ENCODE measurements around the gene SLX1A. TPM values are rescaled to one million over a fixed set of nuclear protein-coding genes. Genes with fewer than 3 reads are reported as not detected.

SLX1A gene
- total and polyA plus RNA-seq, 2 experiments from 2014 or later, result 29.5 to 97.5 TPM

GRCh38 chr16:30144917-30145316 is 48.8 kb upstream of the SLX1A start:
- Histone ChIP-seq H3K4me1 (ENCODE audit: insufficient read depth) (no peaks in the 10 kb centered on the region), H3K9me2 (ENCODE audit: insufficient read depth) (0 out of 2 replicates have a peak, but pooled peaks cover 5% of the 10 kb centered on the region), H3K4me2 (no peak overlapping the region), H3F3A (replicated peaks; ENCODE audit: low read depth) (no peaks in the 10 kb centered on the region), H3K79me2 (replicated peaks; ENCODE audit: insufficient read depth) (no peaks in the 10 kb centered on the region), H4K20me1 (replicated peaks; ENCODE audit: insufficient read depth) (no peaks in the 10 kb centered on the region), H3K27ac (ENCODE audit: low read depth) (no peak overlapping the region), H3K27me3 (ENCODE audit: insufficient read depth) (no peaks in the 10 kb centered on the region), H2AFZ (no peak overlapping the region), H3K36me3 (ENCODE audit: insufficient read depth) (no peaks in the 10 kb centered on the region), H3K4me3 (no peak overlapping the region)
- no peak overlapping the region for H3K4me3 Mint-ChIP-seq
- DNase-seq (ENCODE audit: low spot score) (no peak), ATAC-seq (no peak)
- no peak overlapping the region for H3K27ac Mint-ChIP-seq
- H3K36me3 Mint-ChIP-seq (ENCODE audit: low read depth), result no peaks in the 10 kb centered on the region
- TF ChIP-seq POLR2AphosphoS5 (IDR thresholded peaks at IDR 0.05; ENCODE audit: low read depth) (no peak), ZNF462 (CRISPR knock-in tag; IDR thresholded peaks at IDR 0.05) (no peak), ETS1 (IDR thresholded peaks at IDR 0.05) (no peak), CREB1 (CRISPR knock-in tag; IDR thresholded peaks at IDR 0.05; ENCODE audit: low read depth) (no peak), NANOG (IDR thresholded peaks at IDR 0.05; ENCODE audit: borderline replicate concordance) (no peak), ZNF114 (CRISPR knock-in tag; IDR thresholded peaks at IDR 0.05) (no peak), CTCF (conservative IDR thresholded peaks at IDR 0.05; ENCODE audit: low read depth in 2 of 2) (no peak), ZNF331 (CRISPR knock-in tag; IDR thresholded peaks at IDR 0.05; ENCODE audit: low read depth) (no peak), JUNB (IDR thresholded peaks at IDR 0.05; ENCODE audit: unreplicated experiment) (no peak), EZH2phosphoT487 (IDR thresholded peaks at IDR 0.05; ENCODE audit: unreplicated experiment) (no peak)
- peaks cover 1% of the 10 kb centered on the region for H3K27me3 Mint-ChIP-seq (ENCODE audit: insufficient read depth, low read depth, poor library complexity)
- H3K4me1 Mint-ChIP-seq, result no peaks in the 10 kb centered on the region
- peaks cover 13% of the 10 kb centered on the region; the same call in 2 of the 3 replicates for H3K9me3 Mint-ChIP-seq
